Liver (tissue), 9 donors: ENCODE measurements around the gene SLC36A3. TPM values are rescaled to one million over a fixed set of nuclear protein-coding genes. Genes with fewer than 3 reads are reported as not detected.

ENCODE experiments used
- DNase-seq: peaks from one replicate; pipeline ENCODE4 v3.0.0-alpha.2; 2017; ENCODE audit warnings: low spot score
- H3K27ac ChIP-seq, 2 donors: one replicate each; pipeline ENCODE4 v1.7.0; 2013; ENCODE audit warnings: inconsistent platforms in 2 of 2, low read length in 2 of 2, control low read depth in 1 of 2, low read depth in 1 of 2, mild to moderate bottlenecking in 1 of 2
- H3K27me3 ChIP-seq, 4 donors: one replicate each; pipeline versions ENCODE4 v1.6.1 to v1.7.0; 2013; ENCODE audit warnings: low read length in 3 of 4, inconsistent platforms in 1 of 4, mild to moderate bottlenecking in 1 of 4, moderate library complexity in 1 of 4; ENCODE audit not compliant: control insufficient read depth in 4 of 4, insufficient read depth in 4 of 4
- H3K36me3 ChIP-seq, 4 donors: one replicate each; pipeline versions ENCODE4 v1.6.1 to v1.7.0; 2013; ENCODE audit warnings: low read length in 3 of 4, mild to moderate bottlenecking in 3 of 4, low read depth in 1 of 4, moderate library complexity in 1 of 4; ENCODE audit not compliant: control insufficient read depth in 4 of 4, insufficient read depth in 3 of 4
- H3K4me1 ChIP-seq, 4 donors: one replicate each; pipeline versions ENCODE4 v1.6.1 to v1.7.0; 2013; ENCODE audit warnings: low read length in 3 of 4, mild to moderate bottlenecking in 3 of 4, moderate library complexity in 1 of 4; ENCODE audit not compliant: control insufficient read depth in 4 of 4, insufficient read depth in 4 of 4
- H3K4me3 ChIP-seq, 3 donors: one replicate each; pipeline versions ENCODE4 v1.6.1 to v1.7.0; 2013; ENCODE audit warnings: low read length in 3 of 3, control low read depth in 1 of 3, low read depth in 1 of 3, mild to moderate bottlenecking in 1 of 3
- H3K9ac ChIP-seq, 2 donors: one replicate each; pipeline ENCODE4 v1.7.0; 2013; ENCODE audit warnings: low read length in 2 of 2, mild to moderate bottlenecking in 2 of 2, moderate library complexity in 2 of 2, control low read depth in 1 of 2, low read depth in 1 of 2
- H3K9me3 ChIP-seq, 4 donors: one replicate each; pipeline versions ENCODE4 v1.6.1 to v1.7.0; 2013; ENCODE audit warnings: low read length in 3 of 4; ENCODE audit not compliant: control insufficient read depth in 4 of 4
- EGR1 ChIP-seq, 2 donors: IDR thresholded peaks; 2 replicates each; pipeline ENCODE4 v1.6.1; 2016 to 2018; ENCODE audit warnings: antibody characterized with exemption in 2 of 2, low read depth in 2 of 2
- FOXA1 ChIP-seq: IDR thresholded peaks from 2 replicates; pipeline ENCODE4 v1.6.1; 2016; ENCODE audit warnings: antibody characterized with exemption
- FOXA2 ChIP-seq: IDR thresholded peaks from 2 replicates; pipeline ENCODE4 v1.6.1; 2016; ENCODE audit warnings: antibody characterized with exemption
- GABPA ChIP-seq, 2 donors: IDR thresholded peaks in 1 of 2; conservative IDR thresholded peaks in 1 of 2; 2 replicates each; pipeline ENCODE4 v1.6.1; 2016; ENCODE audit warnings: antibody characterized with exemption in 2 of 2, mild to moderate bottlenecking in 1 of 2, moderate library complexity in 1 of 2
- HNF4A ChIP-seq, 2 donors: conservative IDR thresholded peaks; 2 replicates each; pipeline ENCODE4 v1.6.1; 2016; ENCODE audit warnings: antibody characterized with exemption in 2 of 2, mild to moderate bottlenecking in 2 of 2
- HNF4G ChIP-seq: IDR thresholded peaks from 2 replicates; pipeline ENCODE4 v1.6.1; 2016; ENCODE audit warnings: antibody characterized with exemption
- JUND ChIP-seq, 2 donors: IDR thresholded peaks; 2 replicates each; pipeline ENCODE4 v1.6.1; 2016; ENCODE audit warnings: antibody characterized with exemption in 2 of 2
- NR2F2 ChIP-seq: IDR thresholded peaks from 2 replicates; pipeline ENCODE4 v1.6.1; 2016; ENCODE audit warnings: antibody characterized with exemption
- RAD21 ChIP-seq, 2 donors: IDR thresholded peaks; 2 replicates each; pipeline ENCODE4 v1.6.1; 2016; ENCODE audit warnings: antibody characterized with exemption in 2 of 2, mild to moderate bottlenecking in 2 of 2
- RXRA ChIP-seq, 2 donors: IDR thresholded peaks; 2 replicates each; pipeline ENCODE4 v1.6.1; 2017 to 2018; ENCODE audit warnings: antibody characterized with exemption in 2 of 2, mild to moderate bottlenecking in 1 of 2
- SP1 ChIP-seq: IDR thresholded peaks from 2 replicates; pipeline ENCODE4 v1.6.1; 2018; ENCODE audit warnings: antibody characterized with exemption, mild to moderate bottlenecking
- TAF1 ChIP-seq: conservative IDR thresholded peaks from 2 replicates; pipeline ENCODE4 v1.6.1; 2016; ENCODE audit warnings: antibody characterized with exemption, mild to moderate bottlenecking
- YY1 ChIP-seq: IDR thresholded peaks from 2 replicates; pipeline ENCODE4 v1.6.1; 2016; ENCODE audit warnings: antibody characterized with exemption, mild to moderate bottlenecking
- WGBS: extraction: QIAGEN DNeasy Blood & Tissue Kit; methylation state at CpG from one replicate; pipeline ENCODE4 v1.1.7; 2013; 5-methylcytosine and 5-hydroxymethylcytosine counted together
- polyA plus RNA-seq, 2 donors: library from polyadenylated mRNA; stranded (reverse) in 1 of 2; unstranded in 1 of 2; fragments of 200-250 nt in 1 of 2; fragments of >200 nt in 1 of 2; fragmentation: Nextera tagmentation in 1 of 2; extraction: Ambion mirVana in 1 of 2; gene quantifications; one replicate each; pipeline versions ENCODE4 v1.2.1 to v1.2.3, GENCODE V29; 2013 to 2015
- total RNA-seq, 2 donors: library from RNA; depleted of rRNA; stranded (reverse); fragments of >200 nt; gene quantifications; one replicate each; pipeline ENCODE4 v1.2.3, GENCODE V29; 2014
- TF ChIP-seq, protein P1 (sequence below): IDR thresholded peaks from 2 replicates; pipeline ENCODE4 v1.6.1; 2016; ENCODE audit warnings: antibody characterized with exemption
- TF ChIP-seq, protein P2 (sequence below): IDR thresholded peaks from 2 replicates; pipeline ENCODE4 v1.6.1; 2016; ENCODE audit warnings: antibody characterized with exemption, mild to moderate bottlenecking
- TF ChIP-seq, protein P3 (sequence below): IDR thresholded peaks from 2 replicates; pipeline ENCODE4 v1.6.1; 2016; ENCODE audit warnings: antibody characterized with exemption
- TF ChIP-seq, protein P4 (sequence below): IDR thresholded peaks from 2 replicates; pipeline ENCODE4 v1.6.1; 2016; ENCODE audit warnings: antibody characterized with exemption
- TF ChIP-seq, protein P5 (sequence below): fragments of 150-350 bp; IDR thresholded peaks from 2 replicates; pipeline ENCODE4 v1.5.1; 2017; ENCODE audit warnings: improper control_type of control experiment, low read depth, low read length; ENCODE audit not compliant: missing input control
- donor health status: healthy.
- donor health status: healthy.
- donor health status: healthy.
- donor health status: healthy.
- donor health status: healthy.

Gene SLC36A3
- total and polyA plus RNA-seq, 4 donors: not detected

DNA sequence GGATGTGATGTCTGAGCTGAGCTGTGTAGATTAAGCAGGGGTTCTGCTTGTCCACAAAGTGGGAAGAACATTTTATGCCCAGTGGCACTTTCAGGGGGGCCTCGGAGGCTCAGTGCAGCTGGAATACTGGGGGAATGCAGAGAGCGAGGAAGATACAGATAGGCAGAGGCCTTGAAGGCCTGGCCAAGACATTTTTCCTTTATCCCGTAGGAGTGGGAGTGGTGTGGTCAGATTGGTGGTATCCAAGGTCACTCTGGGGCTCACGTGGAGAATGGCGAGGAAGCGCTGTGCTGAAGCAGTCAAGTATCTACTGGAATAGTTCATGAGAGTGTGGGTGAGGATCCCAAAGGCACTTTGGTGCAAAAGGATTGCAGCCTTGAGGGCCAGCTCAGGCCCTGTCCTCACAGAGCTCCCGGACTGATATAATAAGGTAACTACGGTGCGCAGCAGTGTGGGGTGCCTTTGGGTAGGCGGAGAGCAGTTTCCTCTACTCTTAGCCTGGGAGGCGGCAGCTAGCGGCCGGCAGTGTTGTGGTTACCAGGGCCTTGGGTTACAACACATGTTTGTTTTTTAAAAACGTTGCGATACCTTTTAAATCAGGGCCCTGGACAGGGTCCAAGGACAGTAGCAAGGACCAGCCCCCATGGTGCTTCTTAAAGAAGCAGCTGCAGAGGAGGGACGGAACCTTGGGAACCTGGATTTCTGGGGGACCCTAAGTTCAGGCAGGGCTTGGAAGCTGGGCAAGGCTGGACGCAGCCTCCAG is 68.9 kb downstream of the SLC36A3 start:
- peak; percentile 62 for DNase-seq
- Histone ChIP-seq H3K4me3 (peak overlapping the region in 1 of 3 donors; percentile 34), H3K9me3 (no peaks in the 10 kb centered on the region), H3K9ac (no peak overlapping the region), H3K27me3 (no peaks in the 10 kb centered on the region), H3K27ac (peak overlapping the region; percentile 21 to 71), H3K36me3 (no peaks in the 10 kb centered on the region), H3K4me1 (peaks cover 4 to 17% (median 10%) of the 10 kb centered on the region in 4 donors)
- WGBS: 27% methylated on average over 17 of the region's 17 CpGs
- TF ChIP-seq SP1 (peak; percentile 87), NR2F2 (peak; percentile 48), RAD21 (IDR thresholded peaks at IDR 0.05) (peak; percentile 40 to 55), YY1 (peak; percentile 87), TAF1 (no peak), EGR1 (IDR thresholded peaks at IDR 0.05; ENCODE audit: low read depth in 2 of 2) (peak; percentile 28 to 90), FOXA1 (peak; percentile 59), FOXA2 (peak; percentile 67), RXRA (IDR thresholded peaks at IDR 0.05) (peak; percentile 88), JUND (IDR thresholded peaks at IDR 0.05) (peak; percentile 45 to 74), HNF4G (peak; percentile 33), HNF4A (conservative IDR thresholded peaks at IDR 0.05) (peak; percentile 83 to 85), GABPA (IDR thresholded peaks at IDR 0.05 in 1 of 2, conservative IDR thresholded peaks at IDR 0.05 in 1 of 2) (peak in 1 of 2 donors; percentile 64)
- TF ChIP-seq, protein P1, sequence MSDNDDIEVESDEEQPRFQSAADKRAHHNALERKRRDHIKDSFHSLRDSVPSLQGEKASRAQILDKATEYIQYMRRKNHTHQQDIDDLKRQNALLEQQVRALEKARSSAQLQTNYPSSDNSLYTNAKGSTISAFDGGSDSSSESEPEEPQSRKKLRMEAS: peak; percentile 96
- TF ChIP-seq, protein P2, sequence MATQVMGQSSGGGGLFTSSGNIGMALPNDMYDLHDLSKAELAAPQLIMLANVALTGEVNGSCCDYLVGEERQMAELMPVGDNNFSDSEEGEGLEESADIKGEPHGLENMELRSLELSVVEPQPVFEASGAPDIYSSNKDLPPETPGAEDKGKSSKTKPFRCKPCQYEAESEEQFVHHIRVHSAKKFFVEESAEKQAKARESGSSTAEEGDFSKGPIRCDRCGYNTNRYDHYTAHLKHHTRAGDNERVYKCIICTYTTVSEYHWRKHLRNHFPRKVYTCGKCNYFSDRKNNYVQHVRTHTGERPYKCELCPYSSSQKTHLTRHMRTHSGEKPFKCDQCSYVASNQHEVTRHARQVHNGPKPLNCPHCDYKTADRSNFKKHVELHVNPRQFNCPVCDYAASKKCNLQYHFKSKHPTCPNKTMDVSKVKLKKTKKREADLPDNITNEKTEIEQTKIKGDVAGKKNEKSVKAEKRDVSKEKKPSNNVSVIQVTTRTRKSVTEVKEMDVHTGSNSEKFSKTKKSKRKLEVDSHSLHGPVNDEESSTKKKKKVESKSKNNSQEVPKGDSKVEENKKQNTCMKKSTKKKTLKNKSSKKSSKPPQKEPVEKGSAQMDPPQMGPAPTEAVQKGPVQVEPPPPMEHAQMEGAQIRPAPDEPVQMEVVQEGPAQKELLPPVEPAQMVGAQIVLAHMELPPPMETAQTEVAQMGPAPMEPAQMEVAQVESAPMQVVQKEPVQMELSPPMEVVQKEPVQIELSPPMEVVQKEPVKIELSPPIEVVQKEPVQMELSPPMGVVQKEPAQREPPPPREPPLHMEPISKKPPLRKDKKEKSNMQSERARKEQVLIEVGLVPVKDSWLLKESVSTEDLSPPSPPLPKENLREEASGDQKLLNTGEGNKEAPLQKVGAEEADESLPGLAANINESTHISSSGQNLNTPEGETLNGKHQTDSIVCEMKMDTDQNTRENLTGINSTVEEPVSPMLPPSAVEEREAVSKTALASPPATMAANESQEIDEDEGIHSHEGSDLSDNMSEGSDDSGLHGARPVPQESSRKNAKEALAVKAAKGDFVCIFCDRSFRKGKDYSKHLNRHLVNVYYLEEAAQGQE: peak; percentile 80
- TF ChIP-seq, protein P3, sequence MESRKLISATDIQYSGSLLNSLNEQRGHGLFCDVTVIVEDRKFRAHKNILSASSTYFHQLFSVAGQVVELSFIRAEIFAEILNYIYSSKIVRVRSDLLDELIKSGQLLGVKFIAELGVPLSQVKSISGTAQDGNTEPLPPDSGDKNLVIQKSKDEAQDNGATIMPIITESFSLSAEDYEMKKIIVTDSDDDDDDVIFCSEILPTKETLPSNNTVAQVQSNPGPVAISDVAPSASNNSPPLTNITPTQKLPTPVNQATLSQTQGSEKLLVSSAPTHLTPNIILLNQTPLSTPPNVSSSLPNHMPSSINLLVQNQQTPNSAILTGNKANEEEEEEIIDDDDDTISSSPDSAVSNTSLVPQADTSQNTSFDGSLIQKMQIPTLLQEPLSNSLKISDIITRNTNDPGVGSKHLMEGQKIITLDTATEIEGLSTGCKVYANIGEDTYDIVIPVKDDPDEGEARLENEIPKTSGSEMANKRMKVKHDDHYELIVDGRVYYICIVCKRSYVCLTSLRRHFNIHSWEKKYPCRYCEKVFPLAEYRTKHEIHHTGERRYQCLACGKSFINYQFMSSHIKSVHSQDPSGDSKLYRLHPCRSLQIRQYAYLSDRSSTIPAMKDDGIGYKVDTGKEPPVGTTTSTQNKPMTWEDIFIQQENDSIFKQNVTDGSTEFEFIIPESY: peak; percentile 42
- TF ChIP-seq, protein P4, sequence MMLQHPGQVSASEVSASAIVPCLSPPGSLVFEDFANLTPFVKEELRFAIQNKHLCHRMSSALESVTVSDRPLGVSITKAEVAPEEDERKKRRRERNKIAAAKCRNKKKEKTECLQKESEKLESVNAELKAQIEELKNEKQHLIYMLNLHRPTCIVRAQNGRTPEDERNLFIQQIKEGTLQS: peak; percentile 17
- TF ChIP-seq, protein P5, sequence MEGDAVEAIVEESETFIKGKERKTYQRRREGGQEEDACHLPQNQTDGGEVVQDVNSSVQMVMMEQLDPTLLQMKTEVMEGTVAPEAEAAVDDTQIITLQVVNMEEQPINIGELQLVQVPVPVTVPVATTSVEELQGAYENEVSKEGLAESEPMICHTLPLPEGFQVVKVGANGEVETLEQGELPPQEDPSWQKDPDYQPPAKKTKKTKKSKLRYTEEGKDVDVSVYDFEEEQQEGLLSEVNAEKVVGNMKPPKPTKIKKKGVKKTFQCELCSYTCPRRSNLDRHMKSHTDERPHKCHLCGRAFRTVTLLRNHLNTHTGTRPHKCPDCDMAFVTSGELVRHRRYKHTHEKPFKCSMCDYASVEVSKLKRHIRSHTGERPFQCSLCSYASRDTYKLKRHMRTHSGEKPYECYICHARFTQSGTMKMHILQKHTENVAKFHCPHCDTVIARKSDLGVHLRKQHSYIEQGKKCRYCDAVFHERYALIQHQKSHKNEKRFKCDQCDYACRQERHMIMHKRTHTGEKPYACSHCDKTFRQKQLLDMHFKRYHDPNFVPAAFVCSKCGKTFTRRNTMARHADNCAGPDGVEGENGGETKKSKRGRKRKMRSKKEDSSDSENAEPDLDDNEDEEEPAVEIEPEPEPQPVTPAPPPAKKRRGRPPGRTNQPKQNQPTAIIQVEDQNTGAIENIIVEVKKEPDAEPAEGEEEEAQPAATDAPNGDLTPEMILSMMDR: no peak
